Suprapubic skin (tissue), 4 donors: ENCODE results near the gene HEATR5A. TPM values are rescaled to one million over a fixed set of nuclear protein-coding genes. Genes with fewer than 3 reads are reported as not detected.

Source experiments
- DNase-seq, 2 donors: peaks; one replicate each; pipeline ENCODE4 v3.0.0-alpha.2; 2019; ENCODE audit warnings: low spot score in 2 of 2
- H3K27ac ChIP-seq: fragments of 200-600 bp; sonication (generic); one replicate; pipeline ENCODE4 v1.5.1; 2019
- H3K27me3 ChIP-seq: fragments of 200-600 bp; sonication (generic); one replicate; pipeline ENCODE4 v1.5.1; 2019
- H3K36me3 ChIP-seq: fragments of 200-600 bp; sonication (generic); one replicate; pipeline ENCODE4 v1.5.1; 2019
- H3K4me1 ChIP-seq: fragments of 200-600 bp; sonication (generic); one replicate; pipeline ENCODE4 v1.5.1; 2019
- H3K4me3 ChIP-seq: fragments of 200-600 bp; sonication (generic); one replicate; pipeline ENCODE4 v1.5.1; 2019; ENCODE audit warnings: mild to moderate bottlenecking
- H3K9me3 ChIP-seq: fragments of 200-600 bp; sonication (generic); one replicate; pipeline ENCODE4 v1.5.1; 2019
- CTCF ChIP-seq, 2 donors: fragments of 200-600 bp in 1 of 2; fragments of 450-650 bp in 1 of 2; sonication (generic) in 1 of 2; IDR thresholded peaks; one replicate each; pipeline ENCODE4 v1.5.1; 2016 to 2019; ENCODE audit warnings: antibody characterized with exemption in 2 of 2, mild to moderate bottlenecking in 1 of 2, moderate library complexity in 1 of 2
- EP300 ChIP-seq: sonication (generic); formaldehyde crosslinking; IDR thresholded peaks from one replicate; pipeline ENCODE4 v1.6.1; 2017; ENCODE audit warnings: antibody characterized with exemption
- POLR2A ChIP-seq, 2 donors: fragments of 450-650 bp; IDR thresholded peaks; one replicate each; pipeline ENCODE4 v1.6.1; 2017; ENCODE audit warnings: antibody characterized with exemption in 2 of 2, mild to moderate bottlenecking in 2 of 2, moderate library complexity in 2 of 2
- POLR2AphosphoS5 ChIP-seq, 3 donors: sonication (generic); formaldehyde crosslinking; IDR thresholded peaks; one replicate each; pipeline ENCODE4 v1.6.1; 2017; ENCODE audit warnings: antibody characterized with exemption in 3 of 3
- WGBS: methylation state at CpG from one replicate; pipeline ENCODE4 v1.1.5; 2018; 5-methylcytosine and 5-hydroxymethylcytosine counted together
- total RNA-seq, 4 donors: library from RNA; depleted of rRNA; stranded (reverse); fragments of >200 nt; gene quantifications; one replicate each; pipeline ENCODE4 v1.1.0, GENCODE V29; 2016

The HEATR5A gene
- total RNA-seq, 4 donors from 2014 or later: 11.0 to 21.6 (median 14.0) TPM

GRCh38 chr14:31307618-31308017 lies 112.7 kb downstream of the HEATR5A start:
- Histone ChIP-seq H3K4me1 (no peaks in the 10 kb centered on the region), H3K9me3 (no peaks in the 10 kb centered on the region), H3K4me3 (no peak overlapping the region), H3K27ac (no peak overlapping the region), H3K36me3 (peaks cover 80% of the 10 kb centered on the region), H3K27me3 (no peaks in the 10 kb centered on the region)
- DNase-seq: no peak
- 95% methylated on average over 3 of the region's 3 CpGs for WGBS
- TF ChIP-seq EP300 (no peak), POLR2AphosphoS5 (IDR thresholded peaks at IDR 0.05) (no peak), CTCF (IDR thresholded peaks at IDR 0.05) (no peak), POLR2A (IDR thresholded peaks at IDR 0.05) (no peak)

GRCh38 chr14:31307198-31307597 lies 113.2 kb downstream of the HEATR5A start:
- Histone ChIP-seq H3K36me3 (peaks cover 79% of the 10 kb centered on the region), H3K4me3 (no peak overlapping the region), H3K27ac (no peak overlapping the region), H3K27me3 (no peaks in the 10 kb centered on the region), H3K9me3 (no peaks in the 10 kb centered on the region), H3K4me1 (no peaks in the 10 kb centered on the region)
- DNase-seq: no peak
- TF ChIP-seq CTCF (IDR thresholded peaks at IDR 0.05): no peak
- no peak for TF ChIP-seq EP300
- no peak for TF ChIP-seq POLR2AphosphoS5 (IDR thresholded peaks at IDR 0.05)
- TF ChIP-seq POLR2A (IDR thresholded peaks at IDR 0.05): no peak

GRCh38 chr14:31303654-31304053 lies 116.7 kb downstream of the HEATR5A start:
- TF ChIP-seq POLR2AphosphoS5 (IDR thresholded peaks at IDR 0.05) (no peak), POLR2A (IDR thresholded peaks at IDR 0.05) (no peak)
- no peaks in the 10 kb centered on the region for H3K9me3 ChIP-seq
- no peaks in the 10 kb centered on the region for H3K4me1 ChIP-seq
- peaks cover 70% of the 10 kb centered on the region for H3K36me3 ChIP-seq
- DNase-seq: no peak
- no peak overlapping the region for H3K4me3 ChIP-seq
- WGBS: 92% methylated on average over 5 of the region's 5 CpGs
- no peaks in the 10 kb centered on the region for H3K27me3 ChIP-seq
- no peak overlapping the region for H3K27ac ChIP-seq

- Histone ChIP-seq H3K4me1 (no peaks in the 10 kb centered on the region), H3K4me3 (no peak overlapping the region), H3K36me3 (peaks cover 48% of the 10 kb centered on the region), H3K27me3 (no peaks in the 10 kb centered on the region), H3K9me3 (no peaks in the 10 kb centered on the region), H3K27ac (no peak overlapping the region)
- WGBS: 86% methylated on average over 3 of the region's 3 CpGs
- no peak for DNase-seq
- TF ChIP-seq CTCF (IDR thresholded peaks at IDR 0.05): no peak
- no peak for TF ChIP-seq POLR2AphosphoS5 (IDR thresholded peaks at IDR 0.05)
- no peak for TF ChIP-seq EP300
- TF ChIP-seq POLR2A (IDR thresholded peaks at IDR 0.05): no peak
Observed at GRCh38 chr14:31300883-31301282, 119.5 kb downstream of the HEATR5A start.

- no peaks in the 10 kb centered on the region for H3K9me3 ChIP-seq
- DNase-seq: no peak
- no peak overlapping the region for H3K27ac ChIP-seq
- TF ChIP-seq CTCF (IDR thresholded peaks at IDR 0.05) (no peak), POLR2A (IDR thresholded peaks at IDR 0.05) (no peak), EP300 (no peak), POLR2AphosphoS5 (IDR thresholded peaks at IDR 0.05) (no peak)
- H3K4me3 ChIP-seq: no peak overlapping the region
- no peaks in the 10 kb centered on the region for H3K27me3 ChIP-seq
- H3K4me1 ChIP-seq: no peaks in the 10 kb centered on the region
- peaks cover 45% of the 10 kb centered on the region for H3K36me3 ChIP-seq
- 93% methylated on average over 7 of the region's 7 CpGs for WGBS
Observed at GRCh38 chr14:31300296-31300695, 120.1 kb downstream of the HEATR5A start.

GRCh38 chr14:31297701-31298344 lies 122.5 kb downstream of the HEATR5A start:
- H3K27ac ChIP-seq: no peak overlapping the region
- TF ChIP-seq POLR2AphosphoS5 (IDR thresholded peaks at IDR 0.05) (no peak), POLR2A (IDR thresholded peaks at IDR 0.05) (no peak), EP300 (no peak), CTCF (IDR thresholded peaks at IDR 0.05) (no peak)
- H3K36me3 ChIP-seq: peaks cover 23% of the 10 kb centered on the region
- H3K9me3 ChIP-seq: no peaks in the 10 kb centered on the region
- no peaks in the 10 kb centered on the region for H3K4me1 ChIP-seq
- DNase-seq: no peak
- no peaks in the 10 kb centered on the region for H3K27me3 ChIP-seq
- no peak overlapping the region for H3K4me3 ChIP-seq
